Endothelial cell of umbilical vein (primary cell): ENCODE results near the gene OR3A3. TPM values are rescaled to one million over a fixed set of nuclear protein-coding genes. Genes with fewer than 3 reads are reported as not detected.

Experiments used
- BruUV-seq: library from RNA; stranded (reverse); fragments of 400-500 nt; replicated peaks from 2 replicates; lab custom pipeline; 2021; lab: Mats Ljungman, UMichigan
- CTCF ChIA-PET: fragments of 300-600, 350-600 bp; sonication (Branson Sonifier 250); formaldehyde crosslinking; loops from one replicate; lab custom pipeline; 2021; ENCODE audit warnings: antibody characterized with exemption, inconsistent platforms; lab: Charles Lee
- POLR2A ChIA-PET: fragments of 300-600, 350-600 bp; sonication (Branson Sonifier 250); formaldehyde crosslinking; loops from one replicate; lab custom pipeline; 2021; ENCODE audit warnings: antibody characterized with exemption, inconsistent platforms; lab: Charles Lee
- DNase-seq: peaks from one replicate; pipeline ENCODE4 v3.0.0-alpha.2; 2011; ENCODE audit warnings: low read depth, low spot score
- FAIRE-seq: peaks from 2 replicates; lab custom pipeline; 2011; peaks lifted over from hg19 to GRCh38; lab: Jason Lieb, UNC
- H2AFZ ChIP-seq: 2 replicates; pipeline ENCODE4 v1.6.0; 2012; ENCODE audit warnings: low read depth, low read length, control low read depth, inconsistent platforms
- H3K27ac ChIP-seq: 2 replicates; pipeline ENCODE4 v1.5.1; 2011; ENCODE audit warnings: low read depth, mild to moderate bottlenecking, control low read depth, low read length, moderate library complexity; ENCODE audit not compliant: insufficient read depth
- H3K27me3 ChIP-seq, 2 experiments: 2 replicates each; pipeline versions ENCODE4 v1.6.0 to v1.6.1; 2011; ENCODE audit warnings: low read length in 2 of 2, mixed read lengths in 1 of 2; ENCODE audit not compliant: control insufficient read depth in 2 of 2, insufficient read depth in 2 of 2
- H3K36me3 ChIP-seq, 2 experiments: 2 replicates in 1 of 2; 3 replicates in 1 of 2; pipeline ENCODE4 v1.5.1; 2011; ENCODE audit warnings: low read length in 2 of 2, mild to moderate bottlenecking in 1 of 2, moderate library complexity in 1 of 2; ENCODE audit not compliant: control insufficient read depth in 2 of 2, insufficient read depth in 2 of 2; ENCODE audit errors: extremely low read depth in 1 of 2
- H3K4me1 ChIP-seq: 3 replicates; pipeline ENCODE4 v1.5.1; 2011; ENCODE audit warnings: mild to moderate bottlenecking, low read length; ENCODE audit not compliant: control insufficient read depth, insufficient read depth; ENCODE audit errors: extremely low read depth
- H3K4me2 ChIP-seq: 2 replicates; pipeline ENCODE4 v1.6.1; 2011; ENCODE audit warnings: low read length, control low read depth, mixed read lengths; ENCODE audit not compliant: insufficient read depth
- H3K4me3 ChIP-seq, 3 experiments: fragments of 200-600 bp in 1 of 3; sonication (generic), shearing (Covaris generic) in 1 of 3; replicated peaks in 1 of 3; 2 replicates each; pipeline ENCODE4 v1.5.1; 2011 to 2016; ENCODE audit warnings: control low read depth in 3 of 3, low read length in 3 of 3, mild to moderate bottlenecking in 2 of 3, inconsistent platforms in 1 of 3, low read depth in 1 of 3, moderate library complexity in 1 of 3; ENCODE audit not compliant: insufficient read depth in 1 of 3
- H3K79me2 ChIP-seq: 2 replicates; pipeline ENCODE4 v1.6.0; 2012; ENCODE audit warnings: low read length, inconsistent platforms; ENCODE audit not compliant: control insufficient read depth, insufficient read depth
- H3K9ac ChIP-seq: replicated peaks from 2 replicates; pipeline ENCODE3; 2011; ENCODE audit warnings: low read length, control low read depth; ENCODE audit not compliant: insufficient read depth; ENCODE audit errors: extremely low read depth
- H3K9me1 ChIP-seq: replicated peaks from 3 replicates; pipeline ENCODE4 v1.6.0; 2011; ENCODE audit warnings: mild to moderate bottlenecking, low read length; ENCODE audit not compliant: control insufficient read depth, insufficient read depth; ENCODE audit errors: extremely low read depth
- H3K9me3 ChIP-seq: replicated peaks from 2 replicates; pipeline ENCODE4 v1.5.1; 2012; ENCODE audit warnings: low read length, inconsistent platforms; ENCODE audit not compliant: control insufficient read depth, insufficient read depth
- H4K20me1 ChIP-seq: replicated peaks from 2 replicates; pipeline ENCODE3; 2011; ENCODE audit warnings: mild to moderate bottlenecking, low read length; ENCODE audit not compliant: control insufficient read depth, insufficient read depth; ENCODE audit errors: extremely low read depth
- CTCF ChIP-seq, 2 donors: IDR thresholded peaks; 1 replicate in 1 of 2; 2 replicates in 1 of 2; pipeline ENCODE4 v1.5.1; 2011; ENCODE audit warnings: low read length in 2 of 2, mild to moderate bottlenecking in 2 of 2, moderate library complexity in 2 of 2, control low read depth in 1 of 2, inconsistent platforms in 1 of 2, low read depth in 1 of 2; ENCODE audit not compliant: insufficient read depth in 1 of 2; ENCODE audit errors: extremely low read depth in 1 of 2
- EZH2 ChIP-seq: IDR thresholded peaks from 2 replicates; pipeline ENCODE4 v1.6.1; 2012; ENCODE audit warnings: borderline replicate concordance, low read depth, mild to moderate bottlenecking, moderate library complexity, low read length, inconsistent platforms; ENCODE audit not compliant: severe bottlenecking
- FOS ChIP-seq: IDR thresholded peaks from 2 replicates; pipeline ENCODE4 v1.6.1; 2011; ENCODE audit warnings: mild to moderate bottlenecking, low read length, moderate library complexity, borderline replicate concordance; ENCODE audit not compliant: insufficient read depth
- GATA2 ChIP-seq: IDR thresholded peaks from 2 replicates; pipeline ENCODE4 v1.7.0; 2011; ENCODE audit warnings: low read depth, mild to moderate bottlenecking, moderate library complexity, mixed read lengths, low read length; ENCODE audit not compliant: insufficient read length, insufficient read depth
- JUN ChIP-seq: IDR thresholded peaks from 2 replicates; pipeline ENCODE4 v1.6.1; 2011; ENCODE audit warnings: borderline replicate concordance, low read depth; ENCODE audit not compliant: insufficient read length, insufficient read depth
- MAX ChIP-seq: IDR thresholded peaks from 2 replicates; pipeline ENCODE4 v1.6.1; 2011; ENCODE audit not compliant: insufficient read depth, insufficient read length
- MYC ChIP-seq: IDR thresholded peaks from one replicate; pipeline ENCODE4 v1.6.1; 2011; ENCODE audit warnings: mild to moderate bottlenecking, low read depth, low read length
- POLR2A ChIP-seq: IDR thresholded peaks from 2 replicates; pipeline ENCODE4 v1.6.1; 2012; ENCODE audit warnings: low read depth, mild to moderate bottlenecking, control low read depth, low read length
- POLR2AphosphoS5 ChIP-seq: IDR thresholded peaks from 2 replicates; pipeline ENCODE4 v1.6.1; 2012; ENCODE audit warnings: low read depth, mild to moderate bottlenecking, control low read depth, low read length, moderate library complexity; ENCODE audit not compliant: insufficient read depth
- dilution Hi-C: fragments of 300-500 bp; cut with MboI; formaldehyde crosslinking; loops from one replicate; pipeline ENCODE4 v1.15.0; 2019; ENCODE audit warnings: low sequenced_read_pairs; ENCODE audit not compliant: extremely low pct_ligation_motif_present
- intact Hi-C: fragments of 100-400 bp; cut with micrococcal nuclease; formaldehyde crosslinking; loops from one replicate; pipeline ENCODE4 v1.10.0; 2022
- polyA plus RNA-seq, 4 experiments: library from polyadenylated mRNA; depleted of rRNA in 3 of 4; stranded (reverse) in 3 of 4; unstranded in 1 of 4; fragments of >200 nt; gene quantifications; 2 replicates each; pipeline versions ENCODE4 v1.2.1 to v1.2.3, GENCODE V29; 2011 to 2012; ENCODE audit warnings: missing spikeins in 1 of 4
- total RNA-seq: library from RNA; stranded (reverse); gene quantifications from 2 replicates; pipeline ENCODE4 v1.2.3, GENCODE V29; 2021

Gene OR3A3
- total and polyA plus RNA-seq, 2 donors (not counting 3 experiments of a cell fraction or from before 2014, with no cell fraction given) = not detected

GRCh38 chr17:3378321-3378720 lies 32.8 kb upstream of the OR3A3 start:
- H3K4me2 ChIP-seq = no peak overlapping the region
- no peaks in the 10 kb centered on the region for H3K79me2 ChIP-seq
- H3K27ac ChIP-seq = no peak overlapping the region
- intact Hi-C loops = no loop called here
- ChIA-PET POLR2A (no interaction called here), CTCF (no interaction called here)
- H3K36me3 ChIP-seq = no peaks in the 10 kb centered on the region
- H3K27me3 ChIP-seq = no peaks in the 10 kb centered on the region
- dilution Hi-C loops = no loop called here
- no peaks in the 10 kb centered on the region for H3K9me1 ChIP-seq
- H3K9me3 ChIP-seq = peaks cover 2% of the 10 kb centered on the region
- no TSS peak for BruUV-seq
- no peak overlapping the region for H2AFZ ChIP-seq
- TF ChIP-seq MYC (no peak), POLR2A (no peak), GATA2 (no peak), EZH2 (no peak), FOS (no peak), POLR2AphosphoS5 (no peak), JUN (no peak), CTCF (IDR thresholded peaks at IDR 0.05; ENCODE audit: extremely low read depth in 1 of 2, insufficient read depth in 1 of 2, low read depth in 1 of 2, low read length in 2 of 2) (no peak), MAX (no peak)
- FAIRE-seq = no peak
- DNase-seq = no peak
- no peaks in the 10 kb centered on the region for H4K20me1 ChIP-seq
- no peak overlapping the region for H3K4me3 ChIP-seq
- no peaks in the 10 kb centered on the region for H3K4me1 ChIP-seq
- no peak overlapping the region for H3K9ac ChIP-seq
